GM19351 (cell line): Measurements from ENCODE around the gene RPAP3.

Source experiments
- ATAC-seq: cut with Tn5 transposase; IDR thresholded peaks from one replicate; pipeline ENCODE4 v1.9.1; 2021; ENCODE audit warnings: mild to moderate bottlenecking, moderate library complexity; ENCODE audit not compliant: unreplicated experiment

RPAP3 gene, protein sequence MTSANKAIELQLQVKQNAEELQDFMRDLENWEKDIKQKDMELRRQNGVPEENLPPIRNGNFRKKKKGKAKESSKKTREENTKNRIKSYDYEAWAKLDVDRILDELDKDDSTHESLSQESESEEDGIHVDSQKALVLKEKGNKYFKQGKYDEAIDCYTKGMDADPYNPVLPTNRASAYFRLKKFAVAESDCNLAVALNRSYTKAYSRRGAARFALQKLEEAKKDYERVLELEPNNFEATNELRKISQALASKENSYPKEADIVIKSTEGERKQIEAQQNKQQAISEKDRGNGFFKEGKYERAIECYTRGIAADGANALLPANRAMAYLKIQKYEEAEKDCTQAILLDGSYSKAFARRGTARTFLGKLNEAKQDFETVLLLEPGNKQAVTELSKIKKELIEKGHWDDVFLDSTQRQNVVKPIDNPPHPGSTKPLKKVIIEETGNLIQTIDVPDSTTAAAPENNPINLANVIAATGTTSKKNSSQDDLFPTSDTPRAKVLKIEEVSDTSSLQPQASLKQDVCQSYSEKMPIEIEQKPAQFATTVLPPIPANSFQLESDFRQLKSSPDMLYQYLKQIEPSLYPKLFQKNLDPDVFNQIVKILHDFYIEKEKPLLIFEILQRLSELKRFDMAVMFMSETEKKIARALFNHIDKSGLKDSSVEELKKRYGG

GRCh38 chr12:47705566-47706425 is at the start of gene RPAP3:
Gene RPAP3 (minus strand): TSS chr12:47706030. CDS start chr12:47702840, 3,190 bp downstream.
- peak; percentile 73 for ATAC-seq

- peak; percentile 19 for ATAC-seq
Measured at GRCh38 chr12:47754881-47755280, 49.1 kb upstream of the RPAP3 start.

DNA sequence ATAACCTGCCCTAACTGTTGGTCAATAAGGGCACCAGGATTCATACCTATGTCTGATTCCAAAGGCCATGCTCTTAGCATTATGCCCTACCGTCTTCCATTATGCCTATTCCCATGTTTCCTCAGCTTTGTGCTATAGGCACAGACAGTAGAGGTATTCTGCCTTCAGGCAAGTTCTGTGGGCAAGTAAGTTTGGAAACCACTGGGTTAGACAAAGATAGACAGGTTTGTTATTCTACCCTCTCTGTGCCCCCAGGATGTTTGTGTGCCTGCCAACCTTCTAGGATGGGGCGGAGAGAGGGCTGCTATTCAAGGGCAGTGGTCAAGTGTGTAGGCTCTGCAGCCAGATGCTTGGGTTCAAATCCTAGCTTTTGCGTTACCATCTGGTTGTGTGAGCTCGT is 48.3 kb upstream of the RPAP3 start:
- no peak for ATAC-seq

- no peak for ATAC-seq
Measured at GRCh38 chr12:47753021-47754001, 47.5 kb upstream of the RPAP3 start.

- no peak for ATAC-seq
Measured at GRCh38 chr12:47752552-47752951, 46.7 kb upstream of the RPAP3 start.

GRCh38 chr12:47752121-47752520 is 46.3 kb upstream of the RPAP3 start:
- no peak for ATAC-seq

DNA sequence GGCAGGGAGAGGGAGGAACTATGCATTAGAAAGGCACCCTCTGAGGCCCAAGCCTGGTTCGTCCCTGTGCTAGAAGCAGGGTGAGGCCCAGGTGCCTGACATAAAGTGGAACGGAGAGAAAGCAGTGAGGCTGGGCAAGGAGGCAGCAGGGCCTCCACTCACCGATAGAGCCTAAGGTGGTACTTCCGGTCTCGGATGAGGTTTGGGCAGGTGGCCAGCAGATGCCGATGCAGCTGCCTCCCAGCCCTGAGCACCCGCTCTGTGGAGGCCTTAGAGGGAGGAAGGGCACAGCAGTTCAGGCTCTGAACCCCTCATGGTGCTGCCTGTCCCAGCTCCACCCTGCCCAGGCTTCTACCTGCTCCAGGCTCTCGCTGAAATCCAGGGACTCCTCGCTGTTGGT is 45.7 kb upstream of the RPAP3 start:
- no peak for ATAC-seq

DNA sequence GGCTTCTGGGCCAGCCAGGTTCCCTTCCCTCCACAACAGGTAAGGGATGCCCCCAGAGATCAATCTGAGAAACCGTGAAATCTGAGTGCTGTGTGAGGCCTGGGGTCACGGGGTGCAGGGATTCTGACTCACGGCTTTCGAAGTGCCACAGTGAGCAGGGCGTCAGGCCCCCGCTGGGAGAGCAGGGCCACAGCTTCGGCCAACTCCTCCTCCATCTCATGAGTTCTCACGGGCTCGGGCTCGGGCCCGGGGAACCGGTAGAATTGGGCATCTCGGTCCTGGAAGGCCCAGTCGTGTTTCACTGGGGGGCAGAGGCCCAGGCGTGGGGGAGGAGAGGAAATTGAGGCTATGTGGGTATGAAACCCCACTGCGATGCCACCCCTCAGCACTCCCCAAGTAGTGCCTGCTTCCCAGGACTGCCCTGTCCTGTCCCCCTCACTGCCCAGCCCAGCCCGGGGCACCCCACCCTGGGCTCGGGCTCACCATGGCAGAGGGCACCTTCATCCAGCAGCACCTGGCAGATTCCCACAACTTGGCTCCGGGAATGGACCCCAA is 45.2 kb upstream of the RPAP3 start:
- ATAC-seq, result no peak

DNA sequence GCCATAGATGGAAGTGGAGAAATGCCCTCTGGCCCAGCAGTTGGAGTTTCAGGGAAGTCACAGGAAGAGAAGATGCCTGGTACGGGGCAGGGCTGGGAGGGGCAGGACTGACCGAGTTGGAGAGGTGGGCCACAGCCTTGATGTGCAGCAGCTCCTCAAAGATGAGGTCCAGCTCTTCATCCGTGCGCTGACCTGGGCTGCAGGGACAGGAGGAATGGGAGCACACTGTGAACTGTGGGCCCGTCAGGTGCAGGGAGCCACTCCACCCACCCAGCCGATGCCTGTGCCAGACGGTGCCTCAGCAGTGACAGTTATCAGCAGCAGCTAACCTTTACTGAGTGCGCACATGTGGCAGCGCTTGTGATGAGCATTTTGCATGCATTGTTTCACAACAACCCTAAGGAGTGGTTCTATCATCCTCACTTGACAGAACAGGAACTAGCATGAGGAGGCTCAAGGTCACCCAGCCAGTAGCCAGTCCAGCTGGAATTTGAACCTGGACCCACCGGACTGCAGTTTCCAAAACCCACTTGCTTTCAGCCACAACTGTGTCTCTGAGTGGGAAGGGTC is 44.5 kb upstream of the RPAP3 start:
- ATAC-seq, result no peak

DNA sequence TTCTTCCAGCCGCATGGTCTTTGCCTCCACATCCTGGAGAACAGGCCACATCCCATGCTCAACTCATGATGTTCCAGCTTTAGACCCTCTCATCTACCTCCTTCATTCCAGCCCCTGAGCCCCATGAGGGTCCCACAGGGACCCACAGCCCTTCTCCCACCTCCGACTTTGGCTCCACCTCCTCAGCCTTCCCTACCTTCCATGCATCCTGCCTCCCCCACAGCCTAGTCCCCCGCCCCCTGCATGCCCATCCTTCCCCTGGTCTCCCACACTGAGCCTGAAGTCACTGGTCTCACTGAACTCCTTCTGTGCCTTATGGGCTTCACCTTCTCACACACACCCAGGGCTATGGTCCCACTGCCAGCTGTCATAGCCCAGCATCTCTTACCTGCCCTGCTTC is 43.1 kb upstream of the RPAP3 start:
- ATAC-seq, result no peak

- ATAC-seq, result no peak
Measured at GRCh38 chr12:47748507-47748828, 42.6 kb upstream of the RPAP3 start.

- ATAC-seq, result no peak
Measured at GRCh38 chr12:47747596-47748506, 42.0 kb upstream of the RPAP3 start.

DNA sequence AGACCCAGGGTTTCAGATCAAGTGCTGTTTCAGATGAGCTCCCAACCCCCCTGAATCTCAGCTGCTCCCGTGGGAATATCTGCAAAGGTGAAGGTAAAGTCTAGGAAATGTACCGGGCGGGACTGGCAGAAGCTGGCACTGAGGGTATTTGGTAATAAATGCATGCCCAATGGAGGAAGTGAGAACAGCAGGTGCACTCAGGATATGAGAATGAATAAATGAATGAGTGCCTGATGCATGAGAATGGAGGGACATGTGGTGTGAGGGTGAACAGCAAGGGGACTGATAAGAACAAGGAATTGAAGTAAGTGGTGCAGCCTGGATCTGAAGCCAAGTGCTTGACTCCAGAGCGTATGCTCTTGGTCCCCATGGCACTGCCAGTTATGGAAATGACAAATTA is 41.3 kb upstream of the RPAP3 start:
- ATAC-seq, result no peak

GRCh38 chr12:47746523-47746922 is 40.7 kb upstream of the RPAP3 start:
- no peak for ATAC-seq

GRCh38 chr12:47746073-47746472 is 40.2 kb upstream of the RPAP3 start:
- no peak for ATAC-seq

DNA sequence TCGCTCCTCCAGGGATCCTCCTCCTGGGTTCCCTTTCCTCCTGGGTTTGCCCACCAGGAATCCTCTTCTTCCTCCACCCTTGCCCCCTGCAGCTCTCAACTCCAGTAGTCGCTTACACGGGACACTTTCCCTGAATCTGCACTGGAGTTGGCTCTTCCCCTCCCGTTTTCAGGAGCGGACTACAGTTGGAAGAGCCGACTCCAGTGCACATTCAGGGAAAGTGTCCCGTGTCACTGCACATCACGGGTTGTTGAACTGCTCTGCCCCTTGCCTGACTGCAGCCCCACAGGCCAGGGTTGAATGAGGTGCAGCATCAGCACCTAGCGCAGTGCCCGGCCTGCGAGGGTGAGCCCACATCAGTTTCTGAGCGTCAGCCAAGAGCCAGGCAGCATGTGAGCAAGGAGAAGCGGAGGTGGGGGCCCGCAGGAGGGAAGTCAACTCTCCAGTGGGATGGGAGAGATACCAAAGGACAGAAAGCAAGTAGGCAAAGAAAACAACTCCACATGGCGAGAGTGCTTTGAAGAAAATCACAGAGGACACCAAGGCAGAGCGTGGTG is 39.7 kb upstream of the RPAP3 start:
- ATAC-seq, result no peak

DNA sequence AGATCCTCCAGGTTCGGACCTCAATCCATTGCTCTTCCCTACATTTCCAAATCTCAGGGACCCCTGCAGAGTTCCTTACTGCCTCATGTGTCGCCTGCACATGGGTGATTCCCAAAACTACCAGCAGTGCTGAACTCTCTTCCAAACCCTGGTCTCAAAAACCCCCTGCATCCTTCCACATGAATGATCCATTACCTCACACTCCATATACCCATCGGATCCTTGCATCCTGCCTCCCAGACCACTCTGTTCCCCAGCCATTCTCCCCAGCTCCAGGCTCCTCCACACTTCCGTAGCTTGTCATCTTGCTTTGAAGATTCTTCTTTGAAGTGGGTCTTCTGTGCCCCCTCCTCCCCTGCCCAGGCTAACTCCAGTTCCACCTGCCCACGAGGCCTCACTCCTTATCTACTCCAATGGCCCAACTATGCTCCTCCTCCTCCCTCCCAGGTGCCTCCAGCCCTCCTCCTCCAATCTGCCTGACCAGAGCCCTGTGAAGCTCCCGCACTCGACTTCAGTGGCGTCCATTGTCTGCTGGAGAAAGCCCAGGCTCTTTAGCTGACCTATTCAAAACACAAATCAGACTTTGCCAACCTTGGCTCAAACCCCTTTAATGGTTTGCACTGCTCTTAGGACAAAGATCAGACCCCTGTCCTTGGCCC is 39.1 kb upstream of the RPAP3 start:
- no peak for ATAC-seq
